GM12878 (cell line): ENCODE results near the gene CLRN3. TPM values are rescaled to one million over a fixed set of nuclear protein-coding genes. Genes with fewer than 3 reads are reported as not detected.

Source experiments
- ATAC-seq: fragments of 200-7000 bp; cut with Tn5 transposase; 3 replicates; pipeline ENCODE4 v1.9.1; 2020; ENCODE audit warnings: mild to moderate bottlenecking, moderate library complexity
- BruUV-seq: library from RNA; stranded (reverse); fragments of 400-500 nt; replicated peaks from 2 replicates; lab custom pipeline; 2021; lab: Mats Ljungman, UMichigan
- CTCF ChIA-PET: fragments of 300-600 bp; sonication (Branson Sonifier 250); formaldehyde crosslinking; extraction: SDS; loops from one replicate; lab custom pipeline; 2021; ENCODE audit warnings: inconsistent platforms; lab: Yijun Ruan, JAX
- POLR2A ChIA-PET: fragments of 350-600 bp; formaldehyde crosslinking; extraction: SDS; loops from one replicate; lab custom pipeline; 2021; ENCODE audit warnings: inconsistent platforms; lab: Charles Lee
- RAD21 ChIA-PET: fragments of 300-600 bp; sonication (Branson Sonifier 250); formaldehyde crosslinking; loops from one replicate; lab custom pipeline; 2023; ENCODE audit warnings: antibody characterized with exemption; ENCODE audit not compliant: unreplicated experiment; lab: Charles Lee
- SMC1A ChIA-PET: fragments of 300-600 bp; sonication (Branson Sonifier 250); formaldehyde crosslinking; loops from one replicate; lab custom pipeline; 2023; ENCODE audit not compliant: unreplicated experiment, uncharacterized antibody; lab: Charles Lee
- DNase-seq: peaks from one replicate; pipeline ENCODE4 v3.0.0-alpha.2; 2011; ENCODE audit warnings: low read depth, low spot score
- FAIRE-seq: peaks from 3 replicates; lab custom pipeline; 2011; peaks lifted over from hg19 to GRCh38; lab: Jason Lieb, UNC
- H2AFZ ChIP-seq: 2 replicates; pipeline ENCODE4 v1.6.0; 2011; ENCODE audit warnings: low read depth, low read length, control low read depth; ENCODE audit not compliant: control insufficient read depth
- H3K27ac ChIP-seq: 2 replicates; pipeline ENCODE4 v1.5.1; 2011; ENCODE audit warnings: control low read depth; ENCODE audit not compliant: control insufficient read depth, insufficient read depth
- H3K27me3 ChIP-seq, 2 experiments: replicated peaks in 1 of 2; 2 replicates each; pipeline versions ENCODE4 v1.6.0 to v1.6.1; 2011; ENCODE audit warnings: low read length in 1 of 2; ENCODE audit not compliant: control insufficient read depth in 2 of 2, insufficient read depth in 2 of 2
- H3K36me3 ChIP-seq, 2 experiments: 2 replicates each; pipeline ENCODE4 v1.5.1; 2011; ENCODE audit warnings: low read length in 1 of 2; ENCODE audit not compliant: control insufficient read depth in 2 of 2, insufficient read depth in 2 of 2
- H3K4me1 ChIP-seq: 2 replicates; pipeline ENCODE4 v1.6.1; 2011; ENCODE audit warnings: mild to moderate bottlenecking, low read length, moderate library complexity, mixed read lengths; ENCODE audit not compliant: control insufficient read depth, insufficient read depth
- H3K4me2 ChIP-seq: 2 replicates; pipeline ENCODE4 v1.6.0; 2011; ENCODE audit warnings: control low read depth; ENCODE audit not compliant: control insufficient read depth, insufficient read depth
- H3K4me3 ChIP-seq: fragments of 200-600 bp; sonication (generic); 2 replicates; pipeline ENCODE4 v1.5.1; 2016
- H3K79me2 ChIP-seq: 2 replicates; pipeline ENCODE4 v1.6.0; 2011; ENCODE audit warnings: low read length; ENCODE audit not compliant: control insufficient read depth, insufficient read depth
- H3K9ac ChIP-seq: 2 replicates; pipeline ENCODE4 v1.8.0; 2011; ENCODE audit warnings: low read length, control low read depth, mixed read lengths; ENCODE audit not compliant: control insufficient read depth, insufficient read depth
- H3K9me3 ChIP-seq: replicated peaks from 3 replicates; pipeline ENCODE4 v1.5.1; 2011; ENCODE audit warnings: mild to moderate bottlenecking, low read length; ENCODE audit not compliant: control insufficient read depth, insufficient read depth
- H4K20me1 ChIP-seq: 2 replicates; pipeline ENCODE4 v1.6.0; 2011; ENCODE audit not compliant: control insufficient read depth, insufficient read depth
- ATF2 ChIP-seq: IDR thresholded peaks from 2 replicates; pipeline ENCODE4 v1.6.1; 2012; ENCODE audit warnings: low read length, inconsistent platforms
- BRCA1 ChIP-seq: IDR thresholded peaks from 2 replicates; pipeline ENCODE4 v1.6.1; 2011; ENCODE audit warnings: low read depth, low read length, improper control_type of control experiment
- CTCF ChIP-seq, 3 experiments: IDR thresholded peaks in 2 of 3; conservative IDR thresholded peaks in 1 of 3; 2 replicates each; pipeline ENCODE4 v1.5.1; 2011; ENCODE audit warnings: low read depth in 3 of 3, low read length in 3 of 3, mild to moderate bottlenecking in 3 of 3, control low read depth in 2 of 3, moderate library complexity in 2 of 3, inconsistent platforms in 1 of 3, mixed read lengths in 1 of 3; ENCODE audit not compliant: control insufficient read depth in 2 of 3, insufficient read depth in 1 of 3; ENCODE audit errors: extremely low read depth in 1 of 3
- EED ChIP-seq: sonication (generic); IDR thresholded peaks from 2 replicates; pipeline ENCODE4 v1.6.1; 2016; ENCODE audit warnings: antibody characterized with exemption, low read depth
- POLR2A ChIP-seq: IDR thresholded peaks from 2 replicates; pipeline ENCODE4 v1.6.1; 2011; ENCODE audit warnings: low read depth, mild to moderate bottlenecking, low read length
- POLR2AphosphoS5 ChIP-seq: IDR thresholded peaks from 2 replicates; pipeline ENCODE4 v1.6.1; 2011; ENCODE audit warnings: mild to moderate bottlenecking, low read length, inconsistent platforms
- PRDM15 ChIP-seq: fragments of 450-650 bp; formaldehyde crosslinking; IDR thresholded peaks from 2 replicates; pipeline ENCODE4 v1.4.0; 2020; ENCODE audit warnings: mild to moderate bottlenecking, moderate library complexity
- RUNX3 ChIP-seq: IDR thresholded peaks from 2 replicates; pipeline ENCODE4 v1.6.1; 2012; ENCODE audit warnings: low read length, inconsistent platforms
- TAF1 ChIP-seq: IDR thresholded peaks from 2 replicates; pipeline ENCODE4 v1.6.1; 2011; ENCODE audit warnings: mild to moderate bottlenecking, low read depth, low read length, borderline replicate concordance
- WGBS: methylation state at CpG from one replicate; pipeline ENCODE4 v1.1.6; 2016; ENCODE audit warnings: low lambda C conversion rate; ENCODE audit not compliant: insufficient replicate concordance, insufficient coverage; ENCODE audit errors: missing lambda C conversion rate; 5-methylcytosine and 5-hydroxymethylcytosine counted together
- in situ Hi-C: fragments of 300-500 bp; cut with MboI; formaldehyde crosslinking; loops from 9 replicates; pipeline ENCODE4 v1.14.3; 2018; ENCODE audit warnings: mixed read lengths
- intact Hi-C: fragments of 100-400 bp; cut with micrococcal nuclease; formaldehyde crosslinking; loops from one replicate; pipeline ENCODE4 v1.14.2; 2022; ENCODE audit not compliant: unreplicated experiment
- polyA plus RNA-seq, 11 experiments: library from polyadenylated mRNA; depleted of rRNA in 4 of 11; unstranded in 6 of 11; stranded (reverse) in 5 of 11; fragments of >200 nt; fragmentation: Nextera tagmentation in 4 of 11; fragmentation: Illumina TruSeq in 1 of 11; extraction: Ambion mirVana in 4 of 11; extraction: Trizol in 1 of 11; gene quantifications; 1 replicate in 1 of 11; 2 replicates in 10 of 11; pipeline versions ENCODE4 v1.2.1 to v1.2.3, GENCODE V29; 2011 to 2016; ENCODE audit warnings: inconsistent platforms in 2 of 11, missing spikeins in 2 of 11, low read depth in 1 of 11
- total RNA-seq, 4 experiments: library from RNA; depleted of rRNA in 3 of 4; stranded (reverse); fragments of >200 nt in 3 of 4; fragmentation: Illumina TruSeq in 1 of 4; extraction: Trizol in 1 of 4; gene quantifications; 2 replicates each; pipeline versions ENCODE4 v1.2.1 to v1.2.3, GENCODE V29; 2013 to 2021

CLRN3 gene
- total and polyA plus RNA-seq, 10 of the 15 experiments (the other 5 are each of a cell fraction or from before 2014, with no cell fraction given) = not detected

GRCh38 chr10:127867805-127868204, 24.9 kb downstream of the CLRN3 start:
- Histone ChIP-seq H3K9me3 (no peaks in the 10 kb centered on the region; the same call in 2 of the 3 replicates), H3K79me2 (no peaks in the 10 kb centered on the region), H3K4me2 (no peak overlapping the region), H3K4me1 (no peaks in the 10 kb centered on the region), H3K27ac (no peak overlapping the region), H3K36me3 (no peaks in the 10 kb centered on the region), H3K4me3 (no peak overlapping the region), H4K20me1 (no peaks in the 10 kb centered on the region), H3K27me3 (no peaks in the 10 kb centered on the region; a peak in 1 of 4 replicates), H3K9ac (no peak overlapping the region), H2AFZ (no peak overlapping the region)
- no peak for ATAC-seq
- DNase-seq = no peak
- TF ChIP-seq BRCA1 (no peak), EED (no peak), POLR2AphosphoS5 (no peak), TAF1 (no peak), RUNX3 (no peak), CTCF (IDR thresholded peaks at IDR 0.05 in 2 of 3, conservative IDR thresholded peaks at IDR 0.05 in 1 of 3; ENCODE audit: control insufficient read depth in 2 of 3, extremely low read depth in 1 of 3, insufficient read depth in 1 of 3, low read depth in 3 of 3, low read length in 3 of 3) (no peak), ATF2 (no peak), POLR2A (no peak), PRDM15 (no peak)
- BruUV-seq = no TSS peak
- intact Hi-C loops (no loop called here), in situ Hi-C loops (no loop called here)
- no peak for FAIRE-seq
- ChIA-PET POLR2A (no interaction called here), CTCF (no interaction called here), SMC1A (no interaction called here), RAD21 (no interaction called here)
- 0% methylated on average over 1 of the region's 1 CpG for WGBS
